Cerebellar nuclear complex (tissue), 1 donor: ENCODE measurements around the gene LRRC15.
A peak's percentile ranks its signal among the peaks of the same experiment; 100 is the strongest.

Experiments used
- DNase-seq, 2 experiments: peaks; one replicate each; lab custom pipeline; 2025; lab: John Stamatoyannopoulos, UW

LRRC15 gene

GRCh38 chr3:194369522-194370279 is at the start of gene LRRC15:
Gene LRRC15 (minus strand): TSS chr3:194369743. CDS start chr3:194361043, 8,700 bp downstream.
- DNase-seq = no peak

- DNase-seq = no peak
Observed at GRCh38 chr3:194418671-194419070, 49.1 kb upstream of the LRRC15 start.

- no peak for DNase-seq
Observed at GRCh38 chr3:194407423-194407822, 37.9 kb upstream of the LRRC15 start.

- DNase-seq = no peak
Observed at GRCh38 chr3:194405766-194406165, 36.2 kb upstream of the LRRC15 start.

- DNase-seq = peak in 1 of 2 experiments; percentile 17
Observed at GRCh38 chr3:194404365-194405140, 35.0 kb upstream of the LRRC15 start.

GRCh38 chr3:194401868-194402329 is 32.4 kb upstream of the LRRC15 start:
- no peak for DNase-seq

GRCh38 chr3:194401346-194401745 is 31.8 kb upstream of the LRRC15 start:
- no peak for DNase-seq

- no peak for DNase-seq
Observed at GRCh38 chr3:194399874-194400411, 30.4 kb upstream of the LRRC15 start.

- DNase-seq = no peak
Observed at GRCh38 chr3:194399166-194399565, 29.6 kb upstream of the LRRC15 start, which contains the start of gene GP5. Gene GP5 (minus strand): TSS chr3:194399266. CDS start chr3:194398282, 984 bp downstream.

GRCh38 chr3:194397757-194398312 is 28.3 kb upstream of the LRRC15 start:
- no peak for DNase-seq

- DNase-seq = no peak
Observed at GRCh38 chr3:194396859-194397756, 27.6 kb upstream of the LRRC15 start.

- no peak for DNase-seq
Observed at GRCh38 chr3:194396539-194396858, 27.0 kb upstream of the LRRC15 start.

GRCh38 chr3:194395778-194396538 is 26.4 kb upstream of the LRRC15 start:
- DNase-seq = no peak

- DNase-seq = no peak
Observed at GRCh38 chr3:194395212-194395611, 25.7 kb upstream of the LRRC15 start.

GRCh38 chr3:194392576-194392975 is 23.0 kb upstream of the LRRC15 start:
- DNase-seq = no peak

- DNase-seq = no peak
Observed at GRCh38 chr3:194390835-194391234, 21.3 kb upstream of the LRRC15 start.

- DNase-seq = no peak
Observed at GRCh38 chr3:194389269-194389668, 19.7 kb upstream of the LRRC15 start.

GRCh38 chr3:194387926-194388418 is 18.4 kb upstream of the LRRC15 start:
- DNase-seq = no peak

- DNase-seq = no peak
Observed at GRCh38 chr3:194387276-194387675, 17.7 kb upstream of the LRRC15 start.

- DNase-seq = no peak
Observed at GRCh38 chr3:194386648-194387047, 17.1 kb upstream of the LRRC15 start.

GRCh38 chr3:194386066-194386465 is 16.5 kb upstream of the LRRC15 start:
- DNase-seq = no peak
